Gastrocnemius medialis (tissue), 4 donors: ENCODE measurements around the gene TMEM125. TPM values are rescaled to one million over a fixed set of nuclear protein-coding genes. Genes with fewer than 3 reads are reported as not detected.

ENCODE experiments used
- ATAC-seq, 2 donors: fragments of 150-250 bp; one replicate each; pipeline ENCODE4 v1.9.1; 2016
- DNase-seq, 2 donors: peaks; one replicate each; pipeline ENCODE4 v3.0.0-alpha.2; 2019
- H3K27ac ChIP-seq, 4 donors: fragments of 200-600 bp; sonication (generic); 1 replicate in 1 of 4; 2 replicates in 3 of 4; pipeline ENCODE4 v1.5.1; 2016 to 2018; ENCODE audit warnings: mild to moderate bottlenecking in 2 of 4, moderate library complexity in 1 of 4
- H3K27me3 ChIP-seq, 3 donors: fragments of 200-600 bp; sonication (generic) in 2 of 3; 1 replicate in 1 of 3; 2 replicates in 2 of 3; pipeline versions ENCODE4 v1.5.1 to v1.6.0; 2016 to 2019; ENCODE audit warnings: mild to moderate bottlenecking in 1 of 3, moderate library complexity in 1 of 3
- H3K36me3 ChIP-seq, 2 donors: fragments of 200-600 bp; sonication (generic) in 1 of 2; one replicate each; pipeline ENCODE4 v1.5.1; 2017 to 2018
- H3K4me1 ChIP-seq, 2 donors: fragments of 200-600 bp; sonication (generic) in 1 of 2; one replicate each; pipeline ENCODE4 v1.5.1; 2016 to 2017; ENCODE audit warnings: mild to moderate bottlenecking in 2 of 2
- H3K4me3 ChIP-seq, 4 donors: fragments of 200-600 bp; sonication (generic) in 3 of 4; 1 replicate in 1 of 4; 2 replicates in 3 of 4; pipeline ENCODE4 v1.5.1; 2016 to 2019; ENCODE audit warnings: mild to moderate bottlenecking in 2 of 4
- H3K9me3 ChIP-seq, 3 donors: fragments of 200-600 bp; sonication (generic) in 2 of 3; 1 replicate in 1 of 3; 2 replicates in 2 of 3; pipeline ENCODE4 v1.5.1; 2016 to 2019
- POLR2A ChIP-seq, 2 donors: fragments of 450-650 bp; IDR thresholded peaks; one replicate each; pipeline ENCODE4 v1.6.1; 2017; ENCODE audit warnings: antibody characterized with exemption in 2 of 2, mild to moderate bottlenecking in 2 of 2, moderate library complexity in 2 of 2
- in situ Hi-C, 4 donors: fragments of 200-750 bp; cut with MboI; loops; one replicate each; pipeline versions ENCODE4 v1.15.0 to v1.8.0; 2017; ENCODE audit warnings: low sequenced_read_pairs in 4 of 4
- intact Hi-C: fragments of 100-400 bp; cut with DNase I; formaldehyde crosslinking; loops from one replicate; pipeline ENCODE4 v1.15.1; 2023; ENCODE audit warnings: low total_unique reads
- total RNA-seq, 4 donors: library from RNA; depleted of rRNA; stranded (reverse); fragments of >200 nt; gene quantifications; one replicate each; pipeline versions ENCODE4 v1.1.0 to v1.2.3, GENCODE V29; 2016
- TF ChIP-seq, protein P1 (sequence below), 5 experiments: fragments of 450-650 bp in 3 of 5; fragments of 200-600 bp in 2 of 5; sonication (generic) in 2 of 5; IDR thresholded peaks in 4 of 5; conservative IDR thresholded peaks in 1 of 5; 1 replicate in 4 of 5; 2 replicates in 1 of 5; pipeline ENCODE4 v1.5.1; 2016 to 2019; ENCODE audit warnings: antibody characterized with exemption in 5 of 5, mild to moderate bottlenecking in 3 of 5, moderate library complexity in 3 of 5

TMEM125 gene
- total RNA-seq, 4 donors from 2014 or later = not detected

GRCh38 chr1:43276673-43277072 lies 6.9 kb downstream of the TMEM125 start:
- Histone ChIP-seq H3K4me1 (no peaks in the 10 kb centered on the region), H3K27ac (no peak overlapping the region), H3K36me3 (no peaks in the 10 kb centered on the region), H3K4me3 (no peak overlapping the region), H3K27me3 (peaks cover 0 to 6% (median 0%) of the 10 kb centered on the region in 3 donors), H3K9me3 (no peaks in the 10 kb centered on the region)
- TF ChIP-seq, protein P1, sequence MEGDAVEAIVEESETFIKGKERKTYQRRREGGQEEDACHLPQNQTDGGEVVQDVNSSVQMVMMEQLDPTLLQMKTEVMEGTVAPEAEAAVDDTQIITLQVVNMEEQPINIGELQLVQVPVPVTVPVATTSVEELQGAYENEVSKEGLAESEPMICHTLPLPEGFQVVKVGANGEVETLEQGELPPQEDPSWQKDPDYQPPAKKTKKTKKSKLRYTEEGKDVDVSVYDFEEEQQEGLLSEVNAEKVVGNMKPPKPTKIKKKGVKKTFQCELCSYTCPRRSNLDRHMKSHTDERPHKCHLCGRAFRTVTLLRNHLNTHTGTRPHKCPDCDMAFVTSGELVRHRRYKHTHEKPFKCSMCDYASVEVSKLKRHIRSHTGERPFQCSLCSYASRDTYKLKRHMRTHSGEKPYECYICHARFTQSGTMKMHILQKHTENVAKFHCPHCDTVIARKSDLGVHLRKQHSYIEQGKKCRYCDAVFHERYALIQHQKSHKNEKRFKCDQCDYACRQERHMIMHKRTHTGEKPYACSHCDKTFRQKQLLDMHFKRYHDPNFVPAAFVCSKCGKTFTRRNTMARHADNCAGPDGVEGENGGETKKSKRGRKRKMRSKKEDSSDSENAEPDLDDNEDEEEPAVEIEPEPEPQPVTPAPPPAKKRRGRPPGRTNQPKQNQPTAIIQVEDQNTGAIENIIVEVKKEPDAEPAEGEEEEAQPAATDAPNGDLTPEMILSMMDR (IDR thresholded peaks at IDR 0.05 in 4 of 5, conservative IDR thresholded peaks at IDR 0.05 in 1 of 5) = no peak
- TF ChIP-seq POLR2A (IDR thresholded peaks at IDR 0.05) = no peak
- ATAC-seq = no peak
- no peak for DNase-seq
- in situ Hi-C loops (no loop called here), intact Hi-C loops (no loop called here)

DNA sequence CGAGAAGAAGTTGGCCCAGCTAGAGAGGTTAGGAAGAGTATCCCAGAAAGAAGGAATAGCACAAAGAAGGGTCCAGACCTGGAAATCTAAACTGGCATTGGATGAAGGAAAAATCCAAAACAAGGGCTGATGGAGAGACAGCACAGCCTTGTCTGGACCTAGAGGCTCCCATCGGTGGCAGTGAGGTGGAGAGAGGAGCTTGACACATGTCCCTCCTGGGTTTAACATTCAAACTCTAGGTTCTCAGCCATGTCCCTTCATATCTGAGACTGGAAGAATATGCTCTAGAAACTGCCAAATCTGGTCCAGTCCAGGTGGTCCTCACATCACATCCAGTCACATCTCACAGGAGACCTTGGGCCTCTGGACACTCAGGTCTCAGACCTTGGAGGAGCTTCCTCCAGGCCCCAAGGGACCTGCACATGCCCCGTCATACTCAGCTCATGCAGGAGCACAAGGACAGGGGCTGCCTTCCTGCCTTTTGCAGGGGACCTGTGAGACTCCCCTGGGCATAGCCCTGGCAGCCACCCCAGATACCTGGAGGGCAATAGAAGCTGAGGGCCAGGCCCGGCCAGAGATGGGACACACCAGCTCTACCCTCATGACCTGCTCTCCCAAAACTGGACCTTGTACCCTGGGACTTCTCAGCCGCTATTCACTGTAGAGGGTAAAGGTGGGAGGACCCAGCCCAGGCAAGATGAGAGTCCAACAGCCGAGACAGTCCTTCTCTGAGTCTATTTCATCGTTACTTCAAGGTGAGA lies 7.5 kb downstream of the TMEM125 start:
- in situ Hi-C loops = no loop called here
- TF ChIP-seq, protein P1 (IDR thresholded peaks at IDR 0.05 in 4 of 5, conservative IDR thresholded peaks at IDR 0.05 in 1 of 5) = no peak
- no peak for TF ChIP-seq POLR2A (IDR thresholded peaks at IDR 0.05)

GRCh38 chr1:43279161-43279560 lies 9.4 kb downstream of the TMEM125 start:
- Histone ChIP-seq H3K36me3 (no peaks in the 10 kb centered on the region), H3K4me3 (no peak overlapping the region), H3K27ac (no peak overlapping the region), H3K27me3 (no peaks in the 10 kb centered on the region), H3K9me3 (no peaks in the 10 kb centered on the region), H3K4me1 (no peaks in the 10 kb centered on the region)
- no peak for DNase-seq
- intact Hi-C loops = no loop called here
- TF ChIP-seq, protein P1 (IDR thresholded peaks at IDR 0.05 in 4 of 5, conservative IDR thresholded peaks at IDR 0.05 in 1 of 5) = no peak
- no peak for TF ChIP-seq POLR2A (IDR thresholded peaks at IDR 0.05)
- in situ Hi-C loops = no loop called here
- ATAC-seq = no peak

More for the DNA sequence above, 7.5 kb downstream of the TMEM125 start:
- Histone ChIP-seq H3K9me3 (no peaks in the 10 kb centered on the region), H3K27me3 (no peaks in the 10 kb centered on the region), H3K36me3 (no peaks in the 10 kb centered on the region), H3K4me3 (no peak overlapping the region), H3K27ac (no peak overlapping the region), H3K4me1 (no peaks in the 10 kb centered on the region)
- DNase-seq (no peak), ATAC-seq (no peak)
- intact Hi-C loops = no loop called here

DNA sequence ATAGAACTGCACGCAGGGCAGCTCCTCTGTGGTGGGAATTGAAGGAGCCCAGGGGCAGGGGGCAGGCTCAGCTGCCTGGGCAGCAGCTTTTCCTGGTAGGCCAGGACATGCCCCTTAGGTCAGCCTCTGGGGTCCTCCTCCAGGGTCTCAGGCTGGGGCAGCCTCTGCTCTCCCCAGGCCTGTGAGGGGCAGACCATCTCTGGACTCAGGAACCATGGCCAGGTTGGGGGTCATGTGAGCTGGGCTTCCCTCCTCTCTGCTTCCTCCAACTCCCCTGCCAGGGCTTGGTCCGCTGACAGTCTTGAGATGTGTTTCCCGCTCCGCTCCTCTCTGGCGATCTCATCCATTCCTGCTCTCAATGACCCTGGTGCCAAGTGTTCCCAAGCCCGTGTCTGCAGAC lies 9.9 kb downstream of the TMEM125 start:
- in situ Hi-C loops (no loop called here), intact Hi-C loops (no loop called here)
- Histone ChIP-seq H3K9me3 (no peaks in the 10 kb centered on the region), H3K36me3 (no peaks in the 10 kb centered on the region), H3K27me3 (no peaks in the 10 kb centered on the region), H3K4me1 (no peaks in the 10 kb centered on the region), H3K4me3 (no peak overlapping the region), H3K27ac (no peak overlapping the region)
- no peak for TF ChIP-seq POLR2A (IDR thresholded peaks at IDR 0.05)
- TF ChIP-seq, protein P1 (IDR thresholded peaks at IDR 0.05 in 4 of 5, conservative IDR thresholded peaks at IDR 0.05 in 1 of 5) = no peak
- DNase-seq (no peak), ATAC-seq (no peak)
